Body of pancreas (tissue), 4 donors: ENCODE results near the gene RABEP2. TPM values are rescaled to one million over a fixed set of nuclear protein-coding genes. Genes with fewer than 3 reads are reported as not detected.

Source experiments
- ATAC-seq: fragments of 150-250 bp; one replicate; pipeline ENCODE4 v1.9.1; 2016
- DNase-seq, 4 donors: peaks; one replicate each; pipeline ENCODE4 v3.0.0-alpha.2; 2019
- H3K27ac ChIP-seq, 4 donors: fragments of 200-600 bp; sonication (generic); 1 replicate in 3 of 4; 2 replicates in 1 of 4; pipeline versions ENCODE4 v1.5.1 to v1.6.1; 2016 to 2019; ENCODE audit warnings: mild to moderate bottlenecking in 1 of 4, mixed read lengths in 1 of 4, moderate library complexity in 1 of 4
- H3K27me3 ChIP-seq, 2 donors: fragments of 200-600 bp; sonication (generic); one replicate each; pipeline ENCODE4 v1.6.0; 2016; ENCODE audit warnings: mild to moderate bottlenecking in 1 of 2
- H3K36me3 ChIP-seq, 2 donors: fragments of 200-600 bp; sonication (generic); replicated peaks in 1 of 2; 2 replicates each; pipeline ENCODE4 v1.5.1; 2016; ENCODE audit warnings: low read depth in 2 of 2; ENCODE audit not compliant: insufficient read depth in 1 of 2
- H3K4me1 ChIP-seq: fragments of 200-600 bp; sonication (generic); one replicate; pipeline ENCODE4 v1.6.0; 2016
- H3K4me3 ChIP-seq, 2 donors: fragments of 200-600 bp; sonication (generic); 1 replicate in 1 of 2; 2 replicates in 1 of 2; pipeline ENCODE4 v1.5.1; 2016 to 2019
- H3K9me3 ChIP-seq, 3 donors: fragments of 200-600 bp; sonication (generic); 1 replicate in 2 of 3; 2 replicates in 1 of 3; pipeline ENCODE4 v1.5.1; 2016
- POLR2A ChIP-seq, 3 donors: fragments of 450-650 bp; IDR thresholded peaks; one replicate each; pipeline ENCODE4 v1.6.1; 2016; ENCODE audit warnings: antibody characterized with exemption in 3 of 3, mild to moderate bottlenecking in 2 of 3
- WGBS, 2 donors: methylation state at CpG; one replicate each; pipeline ENCODE4 v1.1.5; 2017; 5-methylcytosine and 5-hydroxymethylcytosine counted together
- intact Hi-C: fragments of 100-400 bp; cut with DNase I; formaldehyde crosslinking; loops from one replicate; pipeline ENCODE4 v1.15.1; 2023
- total RNA-seq, 2 donors: library from RNA; depleted of rRNA; stranded (reverse); fragments of >200 nt; gene quantifications; one replicate each; pipeline ENCODE4 v1.1.0, GENCODE V29; 2016
- TF ChIP-seq, protein P1 (sequence below), 7 experiments: fragments of 450-650 bp in 4 of 7; fragments of 200-600 bp in 3 of 7; sonication (generic) in 3 of 7; IDR thresholded peaks; one replicate each; pipeline ENCODE4 v1.5.1; 2016 to 2019; ENCODE audit warnings: antibody characterized with exemption in 7 of 7

Gene RABEP2
- total RNA-seq, 2 donors from 2014 or later, result 27.2 to 118 TPM

DNA sequence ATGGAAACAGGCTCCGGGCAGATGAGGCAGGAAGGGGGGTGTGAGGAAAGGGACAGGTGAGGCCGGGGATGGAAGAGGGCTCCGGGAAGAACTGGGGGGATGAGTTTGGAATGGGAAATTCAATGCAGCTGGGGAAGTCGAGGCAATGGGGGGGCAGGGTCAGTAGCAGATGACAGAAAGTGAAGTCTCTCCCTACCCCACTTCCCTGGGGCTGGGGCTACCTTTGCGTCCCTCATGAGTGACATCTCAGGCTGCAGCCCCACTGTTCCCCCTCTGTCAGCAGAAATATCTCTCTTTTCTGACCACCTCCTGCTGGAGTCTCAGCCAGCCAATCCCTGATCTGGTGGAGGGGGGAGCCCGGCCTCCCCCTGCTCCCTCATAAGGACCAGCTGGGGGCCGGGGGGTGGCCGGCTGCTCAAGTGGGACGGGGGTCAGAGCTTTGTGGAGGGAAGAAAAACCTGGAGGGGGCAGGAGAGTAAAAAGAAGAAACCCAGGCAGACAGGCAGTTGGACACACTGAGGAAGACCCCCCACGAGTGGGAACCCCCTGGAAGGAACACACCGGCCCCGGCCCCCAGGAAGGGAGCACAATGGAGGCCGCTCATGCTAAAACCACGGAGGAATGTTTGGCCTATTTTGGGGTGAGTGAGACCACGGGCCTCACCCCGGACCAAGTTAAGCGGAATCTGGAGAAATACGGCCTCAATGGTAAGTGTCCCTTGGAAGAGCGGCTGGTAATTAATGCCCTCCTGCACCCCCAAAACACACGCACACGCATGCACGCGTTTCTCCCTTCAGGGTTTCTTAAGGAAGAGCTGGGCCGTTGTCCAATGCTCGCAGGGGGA lies 46.7 kb downstream of the RABEP2 start, which contains the start of gene ATP2A1:
Gene ATP2A1, plus strand, starts transcription at position 406 of the 844 bp plus-strand sequence. Its CDS starts 184 bp downstream, at position 590.
- ATAC-seq (no peak), DNase-seq (no peak)
- H3K4me3 ChIP-seq, result peak within 1 kb of the TSS; percentile 5 to 19
- intact Hi-C loops, result loop anchor here (10.0 kb wide), 1 partner anchor 56 kb away; the partner anchor contains the start of gene CD19
- H3K27ac ChIP-seq, result no peak within 1 kb of the TSS
- TF ChIP-seq POLR2A (IDR thresholded peaks at IDR 0.05), result no peak
- TF ChIP-seq, protein P1, sequence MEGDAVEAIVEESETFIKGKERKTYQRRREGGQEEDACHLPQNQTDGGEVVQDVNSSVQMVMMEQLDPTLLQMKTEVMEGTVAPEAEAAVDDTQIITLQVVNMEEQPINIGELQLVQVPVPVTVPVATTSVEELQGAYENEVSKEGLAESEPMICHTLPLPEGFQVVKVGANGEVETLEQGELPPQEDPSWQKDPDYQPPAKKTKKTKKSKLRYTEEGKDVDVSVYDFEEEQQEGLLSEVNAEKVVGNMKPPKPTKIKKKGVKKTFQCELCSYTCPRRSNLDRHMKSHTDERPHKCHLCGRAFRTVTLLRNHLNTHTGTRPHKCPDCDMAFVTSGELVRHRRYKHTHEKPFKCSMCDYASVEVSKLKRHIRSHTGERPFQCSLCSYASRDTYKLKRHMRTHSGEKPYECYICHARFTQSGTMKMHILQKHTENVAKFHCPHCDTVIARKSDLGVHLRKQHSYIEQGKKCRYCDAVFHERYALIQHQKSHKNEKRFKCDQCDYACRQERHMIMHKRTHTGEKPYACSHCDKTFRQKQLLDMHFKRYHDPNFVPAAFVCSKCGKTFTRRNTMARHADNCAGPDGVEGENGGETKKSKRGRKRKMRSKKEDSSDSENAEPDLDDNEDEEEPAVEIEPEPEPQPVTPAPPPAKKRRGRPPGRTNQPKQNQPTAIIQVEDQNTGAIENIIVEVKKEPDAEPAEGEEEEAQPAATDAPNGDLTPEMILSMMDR (IDR thresholded peaks at IDR 0.05), result no peak
- H3K4me1 ChIP-seq, result peaks cover 13% of the 10 kb centered on the region
- no peaks in the 10 kb centered on the region for H3K36me3 ChIP-seq
- H3K9me3 ChIP-seq, result no peaks in the 10 kb centered on the region
- no peaks in the 10 kb centered on the region for H3K27me3 ChIP-seq
- 64 to 66% methylated on average over 23 to 25 of the region's 25 CpGs for WGBS, 2 donors

GRCh38 chr16:28877655-28878000 lies 47.4 kb downstream of the RABEP2 start:
- 55 to 61% methylated on average over 2 of the region's 2 CpGs for WGBS, 2 donors
- Histone ChIP-seq H3K36me3 (no peaks in the 10 kb centered on the region), H3K27ac (no peak overlapping the region), H3K27me3 (no peaks in the 10 kb centered on the region), H3K9me3 (no peaks in the 10 kb centered on the region), H3K4me3 (no peak overlapping the region), H3K4me1 (peaks cover 13% of the 10 kb centered on the region)
- intact Hi-C loops, result loop anchor here (10.0 kb wide), 1 partner anchor 57 kb away; the partner anchor contains the start of gene CD19
- ATAC-seq, result no peak
- TF ChIP-seq, protein P1 (IDR thresholded peaks at IDR 0.05), result no peak
- no peak for TF ChIP-seq POLR2A (IDR thresholded peaks at IDR 0.05)
- no peak for DNase-seq

DNA sequence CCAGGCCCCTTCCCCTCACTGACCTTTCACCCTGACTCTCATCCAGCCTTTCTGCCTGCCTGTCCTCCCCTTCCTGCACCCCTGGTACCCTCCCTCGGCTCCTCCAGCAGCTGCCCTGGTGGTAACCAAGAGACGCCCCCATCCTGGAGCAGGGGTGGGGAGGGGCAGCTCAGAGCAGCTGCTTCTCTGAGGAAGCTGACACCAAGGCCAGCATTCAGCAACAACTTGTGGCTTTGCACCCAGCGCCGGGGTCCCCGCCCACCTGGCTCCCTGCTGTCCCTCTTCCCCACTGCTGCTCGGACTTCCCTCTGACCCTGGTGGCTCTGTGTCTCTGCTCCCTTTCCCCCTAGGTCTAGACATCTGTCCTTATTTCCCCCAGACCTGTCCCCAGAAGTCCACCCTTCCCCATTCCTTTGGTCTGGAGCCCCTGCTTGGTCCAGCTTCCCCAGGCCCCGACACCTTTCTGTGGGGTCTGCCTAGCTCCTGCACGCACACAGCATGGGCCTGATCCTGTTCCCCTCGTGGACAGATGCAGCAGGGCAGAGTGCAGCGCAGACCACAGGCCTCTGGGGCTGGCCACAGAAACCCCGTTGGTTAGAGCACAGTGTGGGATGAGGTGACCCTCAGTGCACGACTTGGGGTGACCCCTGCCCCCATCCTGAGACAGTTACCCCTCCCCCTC lies 47.9 kb downstream of the RABEP2 start:
- 51 to 60% methylated on average over 12 of the region's 12 CpGs for WGBS, 2 donors
- TF ChIP-seq, protein P1 (IDR thresholded peaks at IDR 0.05), result no peak
- no peak for TF ChIP-seq POLR2A (IDR thresholded peaks at IDR 0.05)
- intact Hi-C loops, result loop anchor here (10.0 kb wide), 1 partner anchor 58 kb away; the partner anchor contains the start of gene CD19
- no peaks in the 10 kb centered on the region for H3K27me3 ChIP-seq
- no peaks in the 10 kb centered on the region for H3K36me3 ChIP-seq
- no peak overlapping the region for H3K27ac ChIP-seq
- peaks cover 13% of the 10 kb centered on the region for H3K4me1 ChIP-seq
- H3K9me3 ChIP-seq, result no peaks in the 10 kb centered on the region
- no peak for ATAC-seq
- H3K4me3 ChIP-seq, result no peak overlapping the region
- DNase-seq, result no peak

- TF ChIP-seq POLR2A (IDR thresholded peaks at IDR 0.05), result no peak
- TF ChIP-seq, protein P1 (IDR thresholded peaks at IDR 0.05), result no peak
- intact Hi-C loops, result loop anchor here (10.0 kb wide), 1 partner anchor 59 kb away; the partner anchor contains the start of gene CD19
- no peak for DNase-seq
- WGBS, 2 donors, result 58 to 60% methylated on average over 6 to 17 of the region's 17 CpGs
- Histone ChIP-seq H3K9me3 (no peaks in the 10 kb centered on the region), H3K27me3 (no peaks in the 10 kb centered on the region), H3K4me3 (no peak overlapping the region), H3K4me1 (peaks cover 13% of the 10 kb centered on the region), H3K36me3 (no peaks in the 10 kb centered on the region), H3K27ac (no peak overlapping the region)
- ATAC-seq, result no peak
Observed at GRCh38 chr16:28876019-28876659, 48.9 kb downstream of the RABEP2 start.
